Kidney (tissue), 11 donors: ENCODE measurements around the gene SPDYE2B. TPM values are rescaled to one million over a fixed set of nuclear protein-coding genes. Genes with fewer than 3 reads are reported as not detected.
"Not testable (repeated sequence)": the region's sequence is repeated elsewhere in the genome, so short reads cannot be mapped to it uniquely, and the experiment has no call there.

Source experiments
- DNase-seq, 5 donors: peaks; one replicate each; pipeline ENCODE4 v3.0.0-alpha.2; 2013 to 2020
- FAIRE-seq: peaks from 2 replicates; lab custom pipeline; 2012; peaks lifted over from hg19 to GRCh38; lab: Jason Lieb, UNC
- H3K27ac ChIP-seq, 2 donors: one replicate each; pipeline ENCODE4 v1.7.0; 2013; ENCODE audit warnings: low read depth in 2 of 2, low read length in 2 of 2, inconsistent platforms in 1 of 2
- H3K27me3 ChIP-seq: one replicate; pipeline ENCODE4 v1.7.1; 2013; ENCODE audit warnings: low read length, inconsistent platforms; ENCODE audit not compliant: control insufficient read depth, insufficient read depth
- H3K36me3 ChIP-seq, 3 donors: one replicate each; pipeline versions ENCODE4 v1.7.0 to v1.7.1; 2013; ENCODE audit warnings: low read length in 3 of 3, control low read depth in 1 of 3, inconsistent platforms in 1 of 3; ENCODE audit not compliant: insufficient read depth in 3 of 3, control insufficient read depth in 2 of 3
- H3K4me1 ChIP-seq, 3 donors: one replicate each; pipeline versions ENCODE4 v1.7.0 to v1.7.1; 2013; ENCODE audit warnings: low read length in 3 of 3, inconsistent platforms in 1 of 3, low read depth in 1 of 3; ENCODE audit not compliant: control insufficient read depth in 2 of 3, insufficient read depth in 2 of 3
- H3K4me3 ChIP-seq, 3 donors: one replicate each; pipeline versions ENCODE4 v1.7.0 to v1.8.1; 2013; ENCODE audit warnings: low read length in 3 of 3, control low read depth in 1 of 3, inconsistent platforms in 1 of 3
- H3K9ac ChIP-seq, 3 donors: one replicate each; pipeline versions ENCODE4 v1.7.0 to v1.7.1; 2013; ENCODE audit warnings: low read length in 3 of 3, control low read depth in 1 of 3, inconsistent platforms in 1 of 3
- H3K9me3 ChIP-seq, 3 donors: one replicate each; pipeline versions ENCODE4 v1.7.0 to v1.7.1; 2013; ENCODE audit warnings: low read length in 3 of 3, control low read depth in 1 of 3, inconsistent platforms in 1 of 3; ENCODE audit not compliant: control insufficient read depth in 2 of 3, insufficient read depth in 1 of 3
- intact Hi-C: fragments of 100-400 bp; cut with DNase I; formaldehyde crosslinking; loops from one replicate; pipeline ENCODE4 v1.11.1; 2022
- polyA plus RNA-seq: library from polyadenylated mRNA; stranded (reverse); fragments of 350-450 nt; fragmentation: Illumina TruSeq; extraction: RNeasy Lipid Tissue Mini Kit (QIAGEN cat#74804); gene quantifications from one replicate; pipeline ENCODE4 v1.2.3, GENCODE V29; 2014; ENCODE audit warnings: low read depth, low replicate concordance; ENCODE audit not compliant: insufficient read depth
- total RNA-seq: library from RNA; stranded (reverse); fragmentation: NEBNext Ultra II Directional; extraction: Animal tissue kit (Norgen Biotek cat#: 25700); gene quantifications from one replicate; pipeline ENCODE4 v1.2.1, GENCODE V29; 2021
- donor health status: control.
- donor health status: control.
- donor health status: DM: yes; HTN: yes; CAD: no.
- donor health status: Normal renal cell carcinoma (clear cell type).

The SPDYE2B gene
- total and polyA plus RNA-seq, 2 donors from 2014 or later, result not detected

GRCh38 chr7:102664765-102665164 lies 14.6 kb downstream of the SPDYE2B start:
- H3K9me3 ChIP-seq, H3K36me3 ChIP-seq, FAIRE-seq, DNase-seq, H3K4me1 ChIP-seq, H3K9ac ChIP-seq, H3K27me3 ChIP-seq, intact Hi-C loops, H3K4me3 ChIP-seq, H3K27ac ChIP-seq: not testable (repeated sequence)

GRCh38 chr7:102666850-102667249 lies 16.7 kb downstream of the SPDYE2B start:
- H3K36me3 ChIP-seq, H3K27ac ChIP-seq, DNase-seq, H3K27me3 ChIP-seq, H3K4me3 ChIP-seq, FAIRE-seq, intact Hi-C loops, H3K9me3 ChIP-seq, H3K9ac ChIP-seq, H3K4me1 ChIP-seq: not testable (repeated sequence)

GRCh38 chr7:102667523-102667922 lies 17.4 kb downstream of the SPDYE2B start:
- H3K4me1 ChIP-seq, H3K9ac ChIP-seq, intact Hi-C loops, FAIRE-seq, H3K4me3 ChIP-seq, H3K9me3 ChIP-seq, H3K27ac ChIP-seq, H3K27me3 ChIP-seq, H3K36me3 ChIP-seq, DNase-seq: not testable (repeated sequence)

GRCh38 chr7:102671166-102671955 lies 21.2 kb downstream of the SPDYE2B start, which contains the start of gene POLR2J2:
TSS of gene POLR2J2 (minus strand) at chr7:102671663. CDS start at chr7:102671601, 62 bp downstream.
- H3K9me3 ChIP-seq, H3K36me3 ChIP-seq, intact Hi-C loops, H3K4me3 ChIP-seq, H3K4me1 ChIP-seq, H3K27me3 ChIP-seq, H3K9ac ChIP-seq, FAIRE-seq, H3K27ac ChIP-seq: not testable (repeated sequence)
- DNase-seq, result peak in 2 of 5 donors; percentile 85 to 92

GRCh38 chr7:102671956-102672307 lies 21.8 kb downstream of the SPDYE2B start:
- FAIRE-seq, H3K9ac ChIP-seq, H3K27ac ChIP-seq, H3K4me1 ChIP-seq, H3K27me3 ChIP-seq, intact Hi-C loops, DNase-seq, H3K4me3 ChIP-seq, H3K9me3 ChIP-seq, H3K36me3 ChIP-seq: not testable (repeated sequence)

- H3K4me3 ChIP-seq, H3K36me3 ChIP-seq, DNase-seq, H3K27me3 ChIP-seq, H3K4me1 ChIP-seq, H3K9ac ChIP-seq, H3K27ac ChIP-seq, H3K9me3 ChIP-seq, intact Hi-C loops, FAIRE-seq: not testable (repeated sequence)
These were observed 23.4 kb downstream of the SPDYE2B start for GRCh38 chr7:102673447-102674067.

GRCh38 chr7:102675545-102675944 lies 25.4 kb downstream of the SPDYE2B start:
- H3K9me3 ChIP-seq, FAIRE-seq, H3K9ac ChIP-seq, H3K4me1 ChIP-seq, H3K27me3 ChIP-seq, H3K4me3 ChIP-seq, intact Hi-C loops, H3K27ac ChIP-seq, DNase-seq, H3K36me3 ChIP-seq: not testable (repeated sequence)

- H3K27me3 ChIP-seq, FAIRE-seq, H3K36me3 ChIP-seq, H3K4me1 ChIP-seq, H3K27ac ChIP-seq, H3K9ac ChIP-seq, intact Hi-C loops, DNase-seq, H3K4me3 ChIP-seq, H3K9me3 ChIP-seq: not testable (repeated sequence)
These were observed 30.7 kb downstream of the SPDYE2B start for GRCh38 chr7:102680780-102681179.
